Transverse colon (tissue), 4 donors: ENCODE data around the gene PPDPF. TPM values are rescaled to one million over a fixed set of nuclear protein-coding genes. Genes with fewer than 3 reads are reported as not detected.

ENCODE experiments used
- DNase-seq: peaks from one replicate; pipeline ENCODE4 v3.0.0-alpha.2; 2019
- H3K27ac ChIP-seq, 4 donors: fragments of 200-600 bp; sonication (generic); 2 replicates each; pipeline ENCODE4 v1.5.1; 2016 to 2018; ENCODE audit warnings: inconsistent platforms in 4 of 4
- H3K27me3 ChIP-seq: fragments of 200-600 bp; sonication (generic); 2 replicates; pipeline ENCODE4 v1.5.1; 2017; ENCODE audit warnings: inconsistent platforms
- H3K36me3 ChIP-seq, 4 donors: fragments of 200-600 bp; sonication (generic); 2 replicates each; pipeline ENCODE4 v1.5.1; 2017 to 2019; ENCODE audit warnings: inconsistent platforms in 4 of 4
- H3K4me1 ChIP-seq, 4 donors: fragments of 200-600 bp; sonication (generic); 2 replicates each; pipeline ENCODE4 v1.5.1; 2017 to 2020; ENCODE audit warnings: inconsistent platforms in 4 of 4
- H3K4me3 ChIP-seq, 4 donors: fragments of 200-600 bp; sonication (generic); 1 replicate in 1 of 4; 2 replicates in 3 of 4; pipeline versions ENCODE4 v1.5.1 to v1.6.1; 2017 to 2019; ENCODE audit warnings: inconsistent platforms in 4 of 4
- H3K9me3 ChIP-seq, 2 donors: fragments of 200-600 bp; sonication (generic); 2 replicates each; pipeline ENCODE4 v1.5.1; 2017 to 2019; ENCODE audit warnings: inconsistent platforms in 2 of 2
- EP300 ChIP-seq: sonication (generic); formaldehyde crosslinking; IDR thresholded peaks from one replicate; pipeline ENCODE4 v1.6.1; 2017; ENCODE audit warnings: antibody characterized with exemption, low read depth
- POLR2A ChIP-seq: fragments of 450-650 bp; IDR thresholded peaks from one replicate; pipeline ENCODE4 v1.6.1; 2016; ENCODE audit warnings: antibody characterized with exemption, mild to moderate bottlenecking, moderate library complexity
- POLR2AphosphoS5 ChIP-seq, 3 donors: sonication (generic); formaldehyde crosslinking; IDR thresholded peaks; one replicate each; pipeline ENCODE4 v1.6.1; 2016; ENCODE audit warnings: antibody characterized with exemption in 3 of 3
- WGBS, 2 donors: methylation state at CpG; one replicate each; pipeline ENCODE4 v1.1.5; 2018; ENCODE audit warnings: low coverage in 1 of 2; 5-methylcytosine and 5-hydroxymethylcytosine counted together
- in situ Hi-C, 4 donors: fragments of 200-750 bp; cut with MboI; loops; one replicate each; pipeline versions ENCODE4 v1.15.0 to v1.15.1; 2017; ENCODE audit warnings: low sequenced_read_pairs in 3 of 4, low pct_ligation_motif_present in 1 of 4, low pct_unique_long_range_greater_than_20kb in 1 of 4
- intact Hi-C: fragments of 100-400 bp; cut with DNase I; formaldehyde crosslinking; loops from one replicate; pipeline ENCODE4 v1.15.1; 2023; ENCODE audit warnings: low total_unique reads
- total RNA-seq, 4 donors: library from RNA; depleted of rRNA; stranded (reverse); fragments of >200 nt; gene quantifications; one replicate each; pipeline ENCODE4 v1.1.0, GENCODE V29; 2016
- TF ChIP-seq, protein P1 (sequence below), 5 experiments: fragments of 200-600 bp in 3 of 5; fragments of 450-650 bp in 2 of 5; sonication (generic) in 3 of 5; IDR thresholded peaks; 1 replicate in 2 of 5; 2 replicates in 3 of 5; pipeline ENCODE4 v1.5.1; 2016 to 2017; ENCODE audit warnings: antibody characterized with exemption in 5 of 5, inconsistent platforms in 3 of 5, mild to moderate bottlenecking in 2 of 5, moderate library complexity in 1 of 5

PPDPF gene
- total RNA-seq, 4 donors from 2014 or later, result 320 to 695 (median 517) TPM

- Histone ChIP-seq H3K27ac (no peak overlapping the region), H3K4me1 (no peaks in the 10 kb centered on the region), H3K36me3 (no peaks in the 10 kb centered on the region), H3K4me3 (no peak overlapping the region), H3K27me3 (peaks cover 56% of the 10 kb centered on the region), H3K9me3 (no peaks in the 10 kb centered on the region)
- in situ Hi-C loops, result no loop called here
- TF ChIP-seq POLR2A (no peak), POLR2AphosphoS5 (IDR thresholded peaks at IDR 0.05) (no peak), EP300 (no peak)
- TF ChIP-seq, protein P1, sequence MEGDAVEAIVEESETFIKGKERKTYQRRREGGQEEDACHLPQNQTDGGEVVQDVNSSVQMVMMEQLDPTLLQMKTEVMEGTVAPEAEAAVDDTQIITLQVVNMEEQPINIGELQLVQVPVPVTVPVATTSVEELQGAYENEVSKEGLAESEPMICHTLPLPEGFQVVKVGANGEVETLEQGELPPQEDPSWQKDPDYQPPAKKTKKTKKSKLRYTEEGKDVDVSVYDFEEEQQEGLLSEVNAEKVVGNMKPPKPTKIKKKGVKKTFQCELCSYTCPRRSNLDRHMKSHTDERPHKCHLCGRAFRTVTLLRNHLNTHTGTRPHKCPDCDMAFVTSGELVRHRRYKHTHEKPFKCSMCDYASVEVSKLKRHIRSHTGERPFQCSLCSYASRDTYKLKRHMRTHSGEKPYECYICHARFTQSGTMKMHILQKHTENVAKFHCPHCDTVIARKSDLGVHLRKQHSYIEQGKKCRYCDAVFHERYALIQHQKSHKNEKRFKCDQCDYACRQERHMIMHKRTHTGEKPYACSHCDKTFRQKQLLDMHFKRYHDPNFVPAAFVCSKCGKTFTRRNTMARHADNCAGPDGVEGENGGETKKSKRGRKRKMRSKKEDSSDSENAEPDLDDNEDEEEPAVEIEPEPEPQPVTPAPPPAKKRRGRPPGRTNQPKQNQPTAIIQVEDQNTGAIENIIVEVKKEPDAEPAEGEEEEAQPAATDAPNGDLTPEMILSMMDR (IDR thresholded peaks at IDR 0.05), result no peak
- intact Hi-C loops, result no loop called here
- no peak for DNase-seq
- WGBS, 2 donors, result 64% methylated on average over 23 of the region's 24 CpGs; no CpG with 5 or more reads in 1 of the 2 donors
Measured at GRCh38 chr20:63490416-63490815, 30.1 kb upstream of the PPDPF start.

GRCh38 chr20:63491078-63491477 is 29.5 kb upstream of the PPDPF start:
- Histone ChIP-seq H3K4me3 (no peak overlapping the region), H3K27me3 (peaks cover 55% of the 10 kb centered on the region), H3K4me1 (peaks cover 0 to 2% (median under 1%) of the 10 kb centered on the region in 4 donors), H3K27ac (no peak overlapping the region), H3K36me3 (no peaks in the 10 kb centered on the region), H3K9me3 (no peaks in the 10 kb centered on the region)
- no peak for TF ChIP-seq POLR2A
- TF ChIP-seq EP300, result no peak
- TF ChIP-seq, protein P1 (IDR thresholded peaks at IDR 0.05), result no peak
- TF ChIP-seq POLR2AphosphoS5 (IDR thresholded peaks at IDR 0.05), result no peak
- 58% methylated on average over 3 of the region's 4 CpGs; no CpG with 5 or more reads in 1 of the 2 donors for WGBS, 2 donors
- no peak for DNase-seq
- in situ Hi-C loops, result no loop called here
- intact Hi-C loops, result no loop called here

DNA sequence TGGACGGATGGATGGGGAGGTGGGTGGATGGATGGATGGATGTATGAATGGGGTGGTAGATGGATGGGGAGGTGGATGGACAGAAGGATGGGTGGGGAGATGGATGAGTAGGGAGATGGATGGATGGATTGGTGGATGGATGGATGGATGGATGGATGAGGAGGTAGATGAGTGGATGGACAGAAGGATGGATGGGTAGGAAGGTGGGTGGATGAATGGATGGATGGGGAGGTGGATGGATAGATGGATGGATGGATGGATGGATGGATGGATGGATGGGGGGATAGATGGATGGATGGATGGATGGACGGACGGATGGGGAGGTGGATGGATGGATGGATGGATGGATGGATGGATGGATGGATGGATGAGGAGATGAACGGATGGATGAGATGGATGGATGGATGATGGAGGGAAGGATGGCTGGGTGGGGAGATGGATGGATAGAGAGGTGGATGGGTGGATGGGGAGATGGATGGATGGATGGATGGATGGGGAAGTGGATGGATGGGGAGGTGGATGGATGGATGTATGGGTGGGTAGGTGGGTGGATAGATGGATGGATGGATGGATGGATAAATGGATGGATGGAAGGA is 28.8 kb upstream of the PPDPF start:
- Histone ChIP-seq H3K36me3 (no peaks in the 10 kb centered on the region), H3K27me3 (peaks cover 53% of the 10 kb centered on the region), H3K4me3 (no peak overlapping the region), H3K27ac (no peak overlapping the region), H3K9me3 (no peaks in the 10 kb centered on the region), H3K4me1 (peaks cover 0 to 7% (median 6%) of the 10 kb centered on the region in 4 donors)
- 49 to 64% methylated on average over 4 of the region's 4 CpGs for WGBS, 2 donors
- in situ Hi-C loops (no loop called here), intact Hi-C loops (no loop called here)
- no peak for DNase-seq
- no peak for TF ChIP-seq POLR2A
- no peak for TF ChIP-seq POLR2AphosphoS5 (IDR thresholded peaks at IDR 0.05)
- TF ChIP-seq, protein P1 (IDR thresholded peaks at IDR 0.05), result no peak
- TF ChIP-seq EP300, result no peak

DNA sequence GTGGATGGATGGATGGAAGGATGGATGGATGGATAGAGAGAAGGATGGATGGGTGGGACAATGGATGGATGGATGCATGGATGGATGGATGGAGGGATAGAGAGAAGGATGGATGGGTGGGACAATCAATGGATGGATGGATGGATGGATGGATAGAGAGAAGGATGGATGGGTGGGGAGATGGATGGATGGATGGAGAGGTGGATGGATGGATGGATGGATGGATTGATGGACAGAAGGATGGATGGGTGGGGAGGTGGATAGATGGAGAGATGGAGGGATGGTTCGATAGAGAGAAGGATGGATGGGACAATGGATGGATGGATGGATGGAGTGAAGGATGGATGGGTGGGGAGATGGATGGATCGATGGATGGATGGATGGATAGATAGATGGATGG is 28.0 kb upstream of the PPDPF start:
- intact Hi-C loops, result no loop called here
- in situ Hi-C loops, result no loop called here
- 93 to 94% methylated on average over 2 of the region's 2 CpGs for WGBS, 2 donors

More for the DNA sequence above, 28.0 kb upstream of the PPDPF start:
- TF ChIP-seq, protein P1 (IDR thresholded peaks at IDR 0.05), result no peak
- TF ChIP-seq POLR2A, result no peak
- TF ChIP-seq POLR2AphosphoS5 (IDR thresholded peaks at IDR 0.05), result no peak
- Histone ChIP-seq H3K4me3 (no peak overlapping the region), H3K36me3 (no peaks in the 10 kb centered on the region), H3K9me3 (no peaks in the 10 kb centered on the region), H3K27ac (no peak overlapping the region), H3K27me3 (peaks cover 55% of the 10 kb centered on the region), H3K4me1 (peaks cover 0 to 7% (median 6%) of the 10 kb centered on the region in 4 donors)
- DNase-seq, result no peak
